Caco-2 (cell line): ENCODE measurements around the gene CARD14. TPM values are rescaled to one million over a fixed set of nuclear protein-coding genes. Genes with fewer than 3 reads are reported as not detected.

Source experiments
- BruUV-seq: library from RNA; stranded (reverse); fragments of 400-500 nt; replicated peaks from 2 replicates; lab custom pipeline; 2021; lab: Mats Ljungman, UMichigan
- CTCF ChIA-PET: fragments of 300-600 bp; sonication (Branson Sonifier 250); formaldehyde crosslinking; loops from one replicate; lab custom pipeline; 2022; ENCODE audit warnings: antibody characterized with exemption; lab: Charles Lee
- POLR2A ChIA-PET: fragments of 300-600 bp; sonication (Branson Sonifier 250); formaldehyde crosslinking; loops from one replicate; lab custom pipeline; 2022; ENCODE audit warnings: antibody characterized with exemption; lab: Charles Lee
- DNase-seq, 2 experiments: peaks; one replicate each; pipeline versions ENCODE4 v3.0.0 to v3.0.0-alpha.2; 2020 to 2022
- H3K27me3 ChIP-seq: replicated peaks from 2 replicates; pipeline ENCODE4 v1.6.0; 2011; ENCODE audit warnings: low read length; ENCODE audit not compliant: control insufficient read depth, insufficient read depth
- H3K36me3 ChIP-seq: 2 replicates; pipeline ENCODE4 v1.5.1; 2011; ENCODE audit warnings: low read length; ENCODE audit not compliant: control insufficient read depth, insufficient read depth
- H3K4me1 ChIP-seq: fragments of 250-450 bp; sonication (Bioruptor Pico); 2 replicates; pipeline ENCODE4 v1.5.1; 2020; ENCODE audit warnings: mild to moderate bottlenecking
- H3K4me3 ChIP-seq: 2 replicates; pipeline ENCODE4 v1.5.1; 2011; ENCODE audit warnings: low read depth, mild to moderate bottlenecking, control low read depth, low read length
- H3K9me3 ChIP-seq: fragments of 250-450 bp; sonication (Bioruptor Pico); 2 replicates; pipeline ENCODE4 v1.5.1; 2020; ENCODE audit warnings: mild to moderate bottlenecking, moderate library complexity
- H3K27ac Mint-ChIP-seq: one replicate; pipeline ENCODE4 v1.8.0; 2022; ENCODE audit warnings: mixed read lengths; ENCODE audit not compliant: unreplicated experiment
- H3K27me3 Mint-ChIP-seq: one replicate; pipeline ENCODE4 v1.8.0; 2022; ENCODE audit warnings: mixed read lengths; ENCODE audit not compliant: insufficient read depth, unreplicated experiment
- H3K36me3 Mint-ChIP-seq: one replicate; pipeline ENCODE4 v1.8.0; 2022; ENCODE audit warnings: mild to moderate bottlenecking, mixed read lengths; ENCODE audit not compliant: insufficient read depth, unreplicated experiment
- H3K4me1 Mint-ChIP-seq: one replicate; pipeline ENCODE4 v1.8.0; 2022; ENCODE audit warnings: low read depth, mixed read lengths; ENCODE audit not compliant: unreplicated experiment
- H3K4me3 Mint-ChIP-seq: one replicate; pipeline ENCODE4 v1.8.0; 2022; ENCODE audit warnings: mild to moderate bottlenecking, moderate library complexity, mixed read lengths; ENCODE audit not compliant: unreplicated experiment
- H3K9me3 Mint-ChIP-seq: one replicate; pipeline ENCODE4 v1.8.0; 2022; ENCODE audit warnings: mixed read lengths; ENCODE audit not compliant: unreplicated experiment
- intact Hi-C: fragments of 100-400 bp; cut with micrococcal nuclease; formaldehyde crosslinking; loops from one replicate; pipeline ENCODE4 v1.10.0; 2022; ENCODE audit not compliant: unreplicated experiment
- total RNA-seq: library from RNA; stranded (reverse); gene quantifications from 2 replicates; pipeline ENCODE4 v1.2.3, GENCODE V29; 2022
- TF ChIP-seq, protein P1 (sequence below), 2 experiments: fragments of 200-600 bp in 1 of 2; IDR thresholded peaks; 1 replicate in 1 of 2; 2 replicates in 1 of 2; pipeline versions ENCODE4 v1.5.1 to v1.8.0; 2011 to 2022; ENCODE audit warnings: antibody characterized with exemption in 1 of 2, control low read depth in 1 of 2, inconsistent platforms in 1 of 2, low read depth in 1 of 2, low read length in 1 of 2, mild to moderate bottlenecking in 1 of 2, moderate library complexity in 1 of 2; ENCODE audit not compliant: insufficient read depth in 1 of 2, severe bottlenecking in 1 of 2, unreplicated experiment in 1 of 2

Gene CARD14
- total RNA-seq, 1 experiment from 2014 or later = 1.3 TPM

DNA sequence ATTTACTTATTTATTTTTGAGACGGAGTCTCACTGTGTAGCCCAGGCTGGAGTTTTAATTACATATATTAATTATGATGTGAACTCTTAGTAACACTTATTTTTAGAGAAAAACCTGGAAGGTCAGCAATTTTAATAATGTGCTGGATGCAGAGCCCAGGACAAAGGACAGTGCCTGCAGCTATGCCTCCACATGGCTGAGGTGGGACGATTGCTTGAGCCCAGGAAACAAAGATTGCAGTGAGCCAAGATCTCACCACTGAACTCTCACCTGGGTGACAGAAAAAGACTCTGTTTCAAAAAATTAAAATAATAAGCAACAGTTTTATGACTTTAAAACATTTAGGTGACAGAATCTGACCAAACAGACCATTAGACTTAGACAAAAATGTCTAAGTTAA lies 11.0 kb upstream of the CARD14 start:
- no TSS peak for BruUV-seq
- no peaks in the 10 kb centered on the region for H3K36me3 Mint-ChIP-seq

DNA sequence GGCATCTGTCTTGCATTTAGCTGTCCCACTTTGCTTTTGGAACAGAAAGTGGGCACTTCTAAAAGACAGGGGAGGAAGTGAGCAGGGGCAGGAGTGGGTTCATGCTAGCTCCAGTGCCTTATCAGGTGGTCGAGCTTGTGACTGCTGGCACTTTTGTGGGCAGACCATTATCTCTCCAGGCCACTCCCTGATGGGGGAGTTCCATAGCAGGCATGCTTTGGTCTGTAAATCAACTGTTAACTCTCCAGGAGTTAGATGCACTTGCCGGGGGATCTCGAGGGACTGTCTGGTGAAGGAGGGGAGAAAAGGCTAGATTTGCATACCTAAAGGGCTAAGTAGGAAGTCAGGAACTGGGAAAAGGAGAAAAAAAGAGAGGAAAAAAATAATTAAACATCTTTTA lies 9.3 kb upstream of the CARD14 start:
- no peak for DNase-seq
- H3K4me3 ChIP-seq = no peak overlapping the region
- Mint-ChIP-seq H3K36me3 (no peaks in the 10 kb centered on the region), H3K27ac (no peak overlapping the region), H3K27me3 (no peaks in the 10 kb centered on the region), H3K4me1 (no peaks in the 10 kb centered on the region), H3K4me3 (no peak overlapping the region), H3K9me3 (peaks cover 10% of the 10 kb centered on the region)
- ChIA-PET CTCF (no interaction called here), POLR2A (no interaction called here)
- TF ChIP-seq, protein P1, sequence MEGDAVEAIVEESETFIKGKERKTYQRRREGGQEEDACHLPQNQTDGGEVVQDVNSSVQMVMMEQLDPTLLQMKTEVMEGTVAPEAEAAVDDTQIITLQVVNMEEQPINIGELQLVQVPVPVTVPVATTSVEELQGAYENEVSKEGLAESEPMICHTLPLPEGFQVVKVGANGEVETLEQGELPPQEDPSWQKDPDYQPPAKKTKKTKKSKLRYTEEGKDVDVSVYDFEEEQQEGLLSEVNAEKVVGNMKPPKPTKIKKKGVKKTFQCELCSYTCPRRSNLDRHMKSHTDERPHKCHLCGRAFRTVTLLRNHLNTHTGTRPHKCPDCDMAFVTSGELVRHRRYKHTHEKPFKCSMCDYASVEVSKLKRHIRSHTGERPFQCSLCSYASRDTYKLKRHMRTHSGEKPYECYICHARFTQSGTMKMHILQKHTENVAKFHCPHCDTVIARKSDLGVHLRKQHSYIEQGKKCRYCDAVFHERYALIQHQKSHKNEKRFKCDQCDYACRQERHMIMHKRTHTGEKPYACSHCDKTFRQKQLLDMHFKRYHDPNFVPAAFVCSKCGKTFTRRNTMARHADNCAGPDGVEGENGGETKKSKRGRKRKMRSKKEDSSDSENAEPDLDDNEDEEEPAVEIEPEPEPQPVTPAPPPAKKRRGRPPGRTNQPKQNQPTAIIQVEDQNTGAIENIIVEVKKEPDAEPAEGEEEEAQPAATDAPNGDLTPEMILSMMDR (IDR thresholded peaks at IDR 0.05; ENCODE audit: insufficient read depth in 1 of 2, low read depth in 1 of 2, low read length in 1 of 2, severe bottlenecking in 1 of 2, unreplicated experiment in 1 of 2) = no peak
- H3K9me3 ChIP-seq = peaks cover 24% of the 10 kb centered on the region
- H3K27me3 ChIP-seq = no peaks in the 10 kb centered on the region
- no peaks in the 10 kb centered on the region for H3K4me1 ChIP-seq
- H3K36me3 ChIP-seq = no peaks in the 10 kb centered on the region
- intact Hi-C loops = no loop called here
- no TSS peak for BruUV-seq

More for the DNA sequence above, 11.0 kb upstream of the CARD14 start:
- intact Hi-C loops = no loop called here
- TF ChIP-seq, protein P1 (IDR thresholded peaks at IDR 0.05; ENCODE audit: insufficient read depth in 1 of 2, low read depth in 1 of 2, low read length in 1 of 2, severe bottlenecking in 1 of 2, unreplicated experiment in 1 of 2) = no peak
- no peak overlapping the region for H3K27ac Mint-ChIP-seq
- Histone ChIP-seq H3K9me3 (peaks cover 32% of the 10 kb centered on the region), H3K4me3 (no peak overlapping the region), H3K36me3 (no peaks in the 10 kb centered on the region), H3K4me1 (no peaks in the 10 kb centered on the region), H3K27me3 (no peaks in the 10 kb centered on the region)
- ChIA-PET POLR2A (no interaction called here), CTCF (no interaction called here)
- no peaks in the 10 kb centered on the region for H3K4me1 Mint-ChIP-seq
- no peak overlapping the region for H3K4me3 Mint-ChIP-seq
- no peak for DNase-seq
- peaks cover 20% of the 10 kb centered on the region for H3K9me3 Mint-ChIP-seq
- H3K27me3 Mint-ChIP-seq = no peaks in the 10 kb centered on the region

DNA sequence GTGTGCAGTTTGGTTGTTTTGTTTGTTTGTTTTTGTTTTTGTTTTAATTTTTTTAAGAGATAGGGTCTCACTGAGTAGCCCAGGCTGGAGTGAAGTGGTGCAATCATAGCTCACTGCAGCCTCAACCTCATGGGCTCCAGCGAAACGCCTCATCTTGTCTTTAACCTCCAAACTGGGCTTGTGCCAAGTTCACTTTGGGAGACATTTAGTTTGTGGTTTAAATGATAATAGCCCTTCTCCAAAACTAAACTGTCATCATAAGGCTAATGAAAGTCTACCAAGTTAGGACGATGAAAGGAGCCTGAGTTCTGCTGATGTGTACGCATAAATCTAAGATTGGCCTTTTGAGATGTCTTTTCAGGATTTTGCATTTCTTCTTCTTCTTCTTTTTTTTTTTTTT lies 6.5 kb upstream of the CARD14 start:
- BruUV-seq = no TSS peak
- Mint-ChIP-seq H3K27me3 (no peaks in the 10 kb centered on the region), H3K4me1 (no peaks in the 10 kb centered on the region), H3K36me3 (no peaks in the 10 kb centered on the region), H3K4me3 (no peak overlapping the region), H3K9me3 (no peaks in the 10 kb centered on the region), H3K27ac (no peak overlapping the region)
- intact Hi-C loops = no loop called here
- Histone ChIP-seq H3K4me3 (no peak overlapping the region), H3K4me1 (no peaks in the 10 kb centered on the region), H3K36me3 (no peaks in the 10 kb centered on the region), H3K27me3 (no peaks in the 10 kb centered on the region), H3K9me3 (peaks cover 6% of the 10 kb centered on the region; the same call in 1 of the 2 replicates)
- CTCF ChIA-PET = no interaction called here
- POLR2A ChIA-PET = no interaction called here
- TF ChIP-seq, protein P1 (IDR thresholded peaks at IDR 0.05; ENCODE audit: insufficient read depth in 1 of 2, low read depth in 1 of 2, low read length in 1 of 2, severe bottlenecking in 1 of 2, unreplicated experiment in 1 of 2) = no peak
- no peak for DNase-seq
